Fibroblast of skin of right quadriceps (primary cell): ENCODE measurements around the gene SAAL1.

Source experiments
- DNase-seq: peaks from one replicate; pipeline ENCODE4 v3.0.0-alpha.2; 2013

The SAAL1 gene

GRCh38 chr11:18081551-18081950, 24.3 kb downstream of the SAAL1 start:
- no peak for DNase-seq

- no peak for DNase-seq
These were observed 25.4 kb downstream of the SAAL1 start for GRCh38 chr11:18080451-18080850.

- no peak for DNase-seq
These were observed 27.0 kb downstream of the SAAL1 start for GRCh38 chr11:18078909-18079308.

GRCh38 chr11:18075444-18075843, 30.4 kb downstream of the SAAL1 start:
- DNase-seq, result no peak

- no peak for DNase-seq
These were observed 34.7 kb downstream of the SAAL1 start for GRCh38 chr11:18071098-18071705.

- DNase-seq, result no peak
These were observed 38.5 kb downstream of the SAAL1 start for GRCh38 chr11:18067372-18067771.

- DNase-seq, result no peak
These were observed 39.3 kb downstream of the SAAL1 start for GRCh38 chr11:18066626-18067025.

GRCh38 chr11:18065572-18065971, 40.3 kb downstream of the SAAL1 start:
- no peak for DNase-seq

- DNase-seq, result no peak
These were observed 41.3 kb downstream of the SAAL1 start for GRCh38 chr11:18064450-18065054.

GRCh38 chr11:18063862-18064434, 41.9 kb downstream of the SAAL1 start:
- no peak for DNase-seq

- DNase-seq, result no peak
These were observed 42.8 kb downstream of the SAAL1 start for GRCh38 chr11:18063125-18063524.

- DNase-seq, result no peak
These were observed 44.5 kb downstream of the SAAL1 start for GRCh38 chr11:18061351-18061750.

- no peak for DNase-seq
These were observed 49.2 kb downstream of the SAAL1 start for GRCh38 chr11:18056561-18057181.

GRCh38 chr11:18054511-18055103, 51.3 kb downstream of the SAAL1 start:
- no peak for DNase-seq

GRCh38 chr11:18050848-18051247, 55.0 kb downstream of the SAAL1 start:
- DNase-seq, result no peak

- DNase-seq, result no peak
These were observed 59.6 kb downstream of the SAAL1 start, which contains the start of gene TPH1 for GRCh38 chr11:18046116-18046777. TSS of gene TPH1 (minus strand) at chr11:18046269. CDS start at chr11:18040762, 5,507 bp downstream.

- no peak for DNase-seq
These were observed 69.4 kb downstream of the SAAL1 start for GRCh38 chr11:18036456-18036855.
